Neuronal stem cell (in vitro differentiated cells): ENCODE results near the gene SNURF.

ENCODE experiments used
- DNase-seq: peaks from one replicate; pipeline ENCODE4 v3.0.0-alpha.2; 2013; ENCODE audit warnings: low spot score
- H2AFZ ChIP-seq: one replicate; pipeline ENCODE4 v1.6.1; 2013; ENCODE audit warnings: mild to moderate bottlenecking, low read length, inconsistent platforms
- H2AK5ac ChIP-seq: 2 replicates; pipeline ENCODE4 v1.6.1; 2013; ENCODE audit warnings: low read depth, mild to moderate bottlenecking, inconsistent platforms, low read length, moderate library complexity, mixed read lengths
- H2BK120ac ChIP-seq: 2 replicates; pipeline ENCODE4 v1.6.1; 2013; ENCODE audit warnings: low read depth, mild to moderate bottlenecking, inconsistent platforms, low read length, moderate library complexity, mixed read lengths
- H2BK12ac ChIP-seq: one replicate; pipeline ENCODE4 v1.6.1; 2013; ENCODE audit warnings: low read length, inconsistent platforms
- H2BK15ac ChIP-seq: 2 replicates; pipeline ENCODE4 v1.6.1; 2013; ENCODE audit warnings: mild to moderate bottlenecking, low read length, inconsistent platforms, mixed read lengths
- H2BK5ac ChIP-seq: one replicate; pipeline ENCODE4 v1.6.1; 2013; ENCODE audit warnings: inconsistent platforms, mild to moderate bottlenecking, low read length, moderate library complexity
- H3K14ac ChIP-seq: one replicate; pipeline ENCODE4 v1.6.1; 2013; ENCODE audit warnings: low read length, inconsistent platforms
- H3K18ac ChIP-seq: 2 replicates; pipeline ENCODE4 v1.6.1; 2013; ENCODE audit warnings: low read length, inconsistent platforms
- H3K23ac ChIP-seq: 2 replicates; pipeline ENCODE4 v1.6.1; 2013; ENCODE audit warnings: low read depth, mild to moderate bottlenecking, mixed read lengths, low read length, inconsistent platforms; ENCODE audit not compliant: poor library complexity
- H3K27ac ChIP-seq: replicated peaks from 3 replicates; pipeline ENCODE4 v1.5.1; 2013; ENCODE audit warnings: low read length, inconsistent platforms
- H3K27me3 ChIP-seq, 3 experiments: 2 replicates each; pipeline ENCODE4 v1.6.1; 2013; ENCODE audit warnings: low read length in 3 of 3, mild to moderate bottlenecking in 2 of 3, inconsistent platforms in 1 of 3, low read depth in 1 of 3, mixed read lengths in 1 of 3, moderate library complexity in 1 of 3; ENCODE audit not compliant: control insufficient read depth in 3 of 3, insufficient read depth in 3 of 3
- H3K36me3 ChIP-seq, 2 donors: replicated peaks in 1 of 2; 2 replicates each; pipeline ENCODE4 v1.6.1; 2013; ENCODE audit warnings: low read length in 2 of 2; ENCODE audit not compliant: control insufficient read depth in 2 of 2, insufficient read depth in 2 of 2
- H3K4ac ChIP-seq: 2 replicates; pipeline ENCODE4 v1.6.1; 2013; ENCODE audit warnings: inconsistent platforms, mild to moderate bottlenecking, low read length, moderate library complexity
- H3K4me1 ChIP-seq, 2 donors: 1 replicate in 1 of 2; 2 replicates in 1 of 2; pipeline ENCODE4 v1.6.1; 2013; ENCODE audit warnings: low read length in 2 of 2, low read depth in 1 of 2; ENCODE audit not compliant: control insufficient read depth in 2 of 2, insufficient read depth in 1 of 2
- H3K4me2 ChIP-seq: one replicate; pipeline ENCODE4 v1.6.1; 2013; ENCODE audit warnings: mild to moderate bottlenecking, low read length, inconsistent platforms; ENCODE audit not compliant: insufficient read depth, poor library complexity, severe bottlenecking
- H3K4me3 ChIP-seq, 2 donors: 2 replicates each; pipeline ENCODE4 v1.5.1; 2013; ENCODE audit warnings: low read length in 2 of 2, mild to moderate bottlenecking in 2 of 2, inconsistent platforms in 1 of 2, moderate library complexity in 1 of 2
- H3K79me1 ChIP-seq: one replicate; pipeline ENCODE4 v1.6.1; 2013; ENCODE audit warnings: low read depth, mild to moderate bottlenecking, inconsistent platforms, low read length, moderate library complexity
- H3K9ac ChIP-seq: one replicate; pipeline ENCODE4 v1.6.1; 2013; ENCODE audit warnings: mild to moderate bottlenecking, low read depth, low read length, inconsistent platforms; ENCODE audit not compliant: poor library complexity
- H3K9me3 ChIP-seq, 2 donors: replicated peaks in 1 of 2; 2 replicates each; pipeline versions ENCODE3 to v1.6.1; 2013; ENCODE audit warnings: low read length in 2 of 2, mild to moderate bottlenecking in 2 of 2, inconsistent platforms in 1 of 2, low read depth in 1 of 2, mixed read lengths in 1 of 2, moderate library complexity in 1 of 2; ENCODE audit not compliant: control insufficient read depth in 2 of 2, insufficient read depth in 1 of 2
- H4K8ac ChIP-seq: one replicate; pipeline ENCODE4 v1.6.1; 2013; ENCODE audit warnings: low read depth, mild to moderate bottlenecking, inconsistent platforms, low read length, moderate library complexity
- H4K91ac ChIP-seq: one replicate; pipeline ENCODE4 v1.6.1; 2013; ENCODE audit warnings: low read length, low read depth, mild to moderate bottlenecking, inconsistent platforms; ENCODE audit not compliant: poor library complexity
- WGBS, 2 donors: extraction: QIAGEN DNeasy Blood & Tissue Kit; methylation state at CpG; one replicate each; pipeline ENCODE4 v1.1.7; 2013; ENCODE audit warnings: missing lambda C conversion rate in 2 of 2, mixed read lengths in 1 of 2; ENCODE audit not compliant: insufficient read length in 2 of 2, insufficient replicate concordance in 1 of 2; ENCODE audit errors: extremely low coverage in 2 of 2; 5-methylcytosine and 5-hydroxymethylcytosine counted together

The SNURF gene

GRCh38 chr15:24976932-24977331 is 22.1 kb downstream of the SNURF start:
- Histone ChIP-seq H2AFZ (no peak overlapping the region), H3K14ac (no peak overlapping the region), H2AK5ac (no peak overlapping the region), H3K9me3 (no peaks in the 10 kb centered on the region), H3K27me3 (no peaks in the 10 kb centered on the region), H3K4me1 (no peaks in the 10 kb centered on the region), H3K79me1 (no peaks in the 10 kb centered on the region), H2BK15ac (no peak overlapping the region), H3K36me3 (peaks cover 24 to 96% of the 10 kb centered on the region in 2 donors), H2BK12ac (no peak overlapping the region), H3K9ac (no peak overlapping the region), H3K23ac (no peak overlapping the region), H3K27ac (no peak overlapping the region), H2BK120ac (no peak overlapping the region), H3K4ac (no peak overlapping the region), H2BK5ac (no peak overlapping the region), H3K18ac (no peak overlapping the region), H3K4me3 (no peak overlapping the region), H4K8ac (no peak overlapping the region), H3K4me2 (no peak overlapping the region), H4K91ac (no peak overlapping the region)
- no CpG with 5 or more reads among the region's 3 CpGs for WGBS, 2 donors
- DNase-seq, result no peak

GRCh38 chr15:24977686-24978085 is 22.9 kb downstream of the SNURF start:
- Histone ChIP-seq H2BK5ac (no peak overlapping the region), H4K8ac (no peak overlapping the region), H3K4me1 (no peaks in the 10 kb centered on the region), H3K4ac (no peak overlapping the region), H2BK120ac (no peak overlapping the region), H2AFZ (no peak overlapping the region), H3K14ac (no peak overlapping the region), H3K23ac (no peak overlapping the region), H3K4me3 (no peak overlapping the region), H3K27me3 (no peaks in the 10 kb centered on the region), H3K79me1 (no peaks in the 10 kb centered on the region), H2BK15ac (no peak overlapping the region), H3K9me3 (no peaks in the 10 kb centered on the region), H3K18ac (no peak overlapping the region), H3K4me2 (no peak overlapping the region), H3K36me3 (peaks cover 24 to 97% of the 10 kb centered on the region in 2 donors), H4K91ac (no peak overlapping the region), H3K9ac (no peak overlapping the region), H2AK5ac (no peak overlapping the region), H2BK12ac (no peak overlapping the region), H3K27ac (no peak overlapping the region)
- DNase-seq, result no peak
- no CpG with 5 or more reads among the region's 9 CpGs for WGBS, 2 donors

- Histone ChIP-seq H2BK15ac (no peak overlapping the region), H3K14ac (no peak overlapping the region), H3K9ac (no peak overlapping the region), H3K23ac (no peak overlapping the region), H3K36me3 (peaks cover 0 to 97% of the 10 kb centered on the region in 2 donors), H4K8ac (no peak overlapping the region), H3K79me1 (no peaks in the 10 kb centered on the region), H3K27ac (no peak overlapping the region), H3K18ac (no peak overlapping the region), H2BK5ac (no peak overlapping the region), H3K27me3 (no peaks in the 10 kb centered on the region), H2BK12ac (no peak overlapping the region), H2AK5ac (no peak overlapping the region), H2AFZ (no peak overlapping the region), H3K4me2 (no peak overlapping the region), H3K4ac (no peak overlapping the region), H2BK120ac (no peak overlapping the region), H3K4me1 (no peaks in the 10 kb centered on the region), H3K4me3 (no peak overlapping the region), H3K9me3 (no peaks in the 10 kb centered on the region), H4K91ac (no peak overlapping the region)
- no peak for DNase-seq
- WGBS, 2 donors, result no CpG with 5 or more reads among the region's 7 CpGs
Measured at GRCh38 chr15:24985224-24985623, 30.4 kb downstream of the SNURF start.

- Histone ChIP-seq H3K4me3 (no peak overlapping the region), H3K9me3 (no peaks in the 10 kb centered on the region), H2BK15ac (no peak overlapping the region), H3K79me1 (no peaks in the 10 kb centered on the region), H3K27ac (no peak overlapping the region), H3K27me3 (no peaks in the 10 kb centered on the region), H4K91ac (no peak overlapping the region), H2BK120ac (no peak overlapping the region), H3K4me2 (no peak overlapping the region), H2AFZ (no peak overlapping the region), H4K8ac (no peak overlapping the region), H3K14ac (no peak overlapping the region), H2BK12ac (no peak overlapping the region), H3K9ac (no peak overlapping the region), H3K23ac (no peak overlapping the region), H3K4ac (no peak overlapping the region), H3K4me1 (no peaks in the 10 kb centered on the region), H2AK5ac (no peak overlapping the region), H2BK5ac (no peak overlapping the region), H3K18ac (no peak overlapping the region), H3K36me3 (peaks cover 0 to 97% of the 10 kb centered on the region in 2 donors)
- DNase-seq, result no peak
- no CpG with 5 or more reads among the region's 6 CpGs for WGBS, 2 donors
Measured at GRCh38 chr15:24986653-24987052, 31.9 kb downstream of the SNURF start.
